RCC 7860 (cell line): ENCODE data around the gene KRTAP12-3.
"Not testable (repeated sequence)": the region's sequence is repeated elsewhere in the genome, so short reads cannot be mapped to it uniquely, and the experiment has no call there.

ENCODE experiments used
- DNase-seq: peaks from one replicate; pipeline ENCODE4 v3.0.0-alpha.2; 2015; ENCODE audit warnings: low spot score
- FAIRE-seq: peaks from 2 replicates; lab custom pipeline; 2012; peaks lifted over from hg19 to GRCh38; lab: Jason Lieb, UNC

The KRTAP12-3 gene, protein sequence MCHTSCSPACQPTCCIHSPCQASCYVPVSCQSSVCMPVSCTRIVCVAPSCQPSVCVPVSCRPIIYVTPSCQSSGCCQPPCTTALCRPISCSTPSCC

DNA sequence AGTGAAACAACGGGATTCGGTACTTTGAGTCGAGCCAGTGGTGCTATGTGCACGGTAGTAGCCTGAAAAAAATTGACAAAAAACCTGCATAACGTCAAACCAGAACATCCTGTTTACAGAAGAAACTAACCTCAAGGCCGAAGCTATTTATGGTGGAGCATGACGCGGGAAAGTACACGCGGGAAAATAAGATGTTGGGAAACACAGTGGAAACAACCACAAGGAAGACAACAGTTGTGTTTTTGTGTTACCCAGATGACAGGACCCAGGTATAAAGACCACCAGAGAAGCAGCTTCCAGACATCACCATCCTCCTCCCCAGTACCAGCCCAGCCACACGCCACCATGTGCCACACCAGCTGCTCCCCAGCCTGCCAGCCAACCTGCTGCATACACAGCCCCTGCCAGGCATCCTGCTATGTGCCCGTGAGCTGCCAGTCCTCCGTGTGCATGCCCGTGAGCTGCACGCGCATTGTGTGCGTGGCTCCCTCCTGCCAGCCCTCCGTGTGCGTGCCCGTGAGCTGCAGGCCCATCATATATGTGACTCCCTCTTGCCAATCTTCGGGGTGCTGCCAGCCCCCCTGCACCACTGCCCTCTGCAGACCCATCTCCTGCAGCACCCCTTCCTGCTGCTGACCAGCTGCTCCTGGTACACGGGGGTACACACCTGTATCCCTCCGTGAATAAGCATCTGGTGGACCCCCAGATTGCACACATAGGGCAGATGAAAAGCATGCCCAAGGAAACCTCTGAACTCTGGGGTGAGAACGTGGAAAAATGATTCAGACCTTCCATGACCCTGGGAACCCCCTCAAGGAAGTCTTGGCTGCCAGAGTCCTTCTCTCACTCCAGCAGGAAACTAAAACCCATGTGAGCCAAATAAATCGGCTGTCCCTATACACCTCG lies at the start of gene KRTAP12-3:
Gene KRTAP12-3 (plus strand): TSS at position 298 of the 906 bp plus-strand sequence. CDS start 48 bp downstream, at position 346.
- no peak for DNase-seq
- FAIRE-seq = no peak

DNA sequence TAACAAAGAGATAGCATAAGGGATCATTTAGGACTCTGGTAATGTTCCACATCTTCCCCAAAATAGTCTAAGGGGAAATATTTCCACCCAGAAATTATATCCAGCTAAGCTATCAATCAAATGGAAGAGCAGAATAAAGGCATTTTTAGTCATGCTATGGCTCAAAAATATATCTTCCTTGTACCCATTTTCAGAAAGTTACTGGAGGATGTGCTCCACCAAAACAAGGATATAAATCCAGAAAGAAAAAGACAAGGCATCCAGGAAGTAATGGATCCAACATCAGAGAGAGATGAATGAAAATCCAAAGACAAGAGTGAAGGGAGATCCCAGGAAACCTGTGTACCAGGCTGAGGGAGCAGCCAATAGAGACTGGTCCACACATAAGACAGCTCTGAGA lies 48.5 kb upstream of the KRTAP12-3 start:
- FAIRE-seq (no peak), DNase-seq (no peak)

DNA sequence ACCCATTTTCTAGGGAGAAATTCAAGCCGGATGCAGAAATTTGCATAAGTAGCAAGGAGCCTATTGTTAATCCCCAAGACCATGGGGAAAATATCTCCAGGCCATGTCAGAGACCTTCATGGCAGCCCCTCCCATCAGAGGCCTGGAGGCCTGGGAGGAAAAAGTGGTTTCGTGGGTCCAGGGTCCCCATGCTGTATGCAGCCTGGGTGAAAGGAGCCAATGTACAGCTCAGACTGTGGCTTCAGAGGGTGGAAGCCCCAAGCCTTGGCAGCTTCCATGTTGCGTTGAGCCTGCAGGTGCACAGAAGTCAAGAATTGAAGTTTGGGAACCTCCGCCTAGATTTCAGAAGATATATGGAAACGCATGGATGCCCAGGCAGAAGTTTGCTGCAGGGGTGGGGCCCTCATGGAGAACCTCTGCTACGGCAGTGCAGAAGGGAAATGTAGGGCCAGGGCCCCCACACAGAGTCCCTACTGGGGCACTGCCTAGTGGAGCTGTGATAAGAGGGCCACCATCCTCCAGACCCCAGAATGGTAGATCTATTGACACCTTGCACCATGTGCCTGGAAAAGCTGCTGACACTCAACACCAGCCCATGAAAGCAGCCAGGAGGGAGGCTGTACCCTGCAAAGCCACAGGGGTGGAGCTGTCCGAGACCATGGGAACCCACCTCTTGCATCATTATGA lies 47.4 kb upstream of the KRTAP12-3 start:
- not testable (repeated sequence) for FAIRE-seq, DNase-seq

DNA sequence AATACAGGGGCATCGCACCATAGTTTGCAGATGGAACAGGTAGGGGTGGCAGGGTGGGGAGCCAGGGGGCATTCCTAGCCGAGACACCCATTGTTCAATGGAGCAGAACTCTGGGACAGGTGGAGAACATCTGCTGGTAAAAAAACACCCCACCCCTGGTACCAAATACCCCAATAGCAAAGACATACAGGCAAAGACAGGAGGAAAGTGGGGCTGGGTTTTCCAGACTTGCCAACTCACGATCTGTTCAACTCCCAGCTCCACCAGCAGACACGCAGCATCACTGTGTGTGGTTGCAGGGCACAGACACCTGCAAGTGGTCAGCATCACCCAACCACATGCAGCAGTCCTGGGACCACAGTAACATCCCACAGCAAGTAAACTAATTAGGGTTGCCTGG lies 46.2 kb upstream of the KRTAP12-3 start:
- FAIRE-seq (no peak), DNase-seq (no peak)

DNA sequence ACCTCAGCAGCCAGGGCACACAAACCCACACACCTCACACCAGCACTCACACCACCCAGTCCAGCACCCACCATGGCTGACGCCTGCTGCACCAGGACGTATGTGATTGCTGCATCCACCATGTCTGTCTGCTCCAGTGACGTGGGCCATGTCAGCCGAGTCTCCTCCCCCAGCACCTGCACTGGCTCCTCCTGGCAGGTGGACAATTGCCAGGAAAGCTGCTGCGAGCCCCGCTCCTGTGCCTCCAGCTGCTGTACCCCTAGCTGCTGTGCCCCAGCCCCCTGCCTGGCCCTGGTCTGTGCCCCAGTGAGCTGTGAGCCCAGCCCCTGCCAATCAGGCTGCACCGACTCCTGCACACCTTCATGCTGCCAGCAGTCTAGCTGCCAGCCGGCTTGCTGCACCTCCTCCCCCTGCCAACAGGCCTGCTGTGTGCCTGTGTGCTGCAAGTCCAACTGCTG lies 45.7 kb upstream of the KRTAP12-3 start, which contains the start of gene KRTAP10-8:
Gene KRTAP10-8 (plus strand): TSS at position 51 of the 458 bp plus-strand sequence. CDS start 22 bp downstream, at position 73.
- no peak for FAIRE-seq
- no peak for DNase-seq

DNA sequence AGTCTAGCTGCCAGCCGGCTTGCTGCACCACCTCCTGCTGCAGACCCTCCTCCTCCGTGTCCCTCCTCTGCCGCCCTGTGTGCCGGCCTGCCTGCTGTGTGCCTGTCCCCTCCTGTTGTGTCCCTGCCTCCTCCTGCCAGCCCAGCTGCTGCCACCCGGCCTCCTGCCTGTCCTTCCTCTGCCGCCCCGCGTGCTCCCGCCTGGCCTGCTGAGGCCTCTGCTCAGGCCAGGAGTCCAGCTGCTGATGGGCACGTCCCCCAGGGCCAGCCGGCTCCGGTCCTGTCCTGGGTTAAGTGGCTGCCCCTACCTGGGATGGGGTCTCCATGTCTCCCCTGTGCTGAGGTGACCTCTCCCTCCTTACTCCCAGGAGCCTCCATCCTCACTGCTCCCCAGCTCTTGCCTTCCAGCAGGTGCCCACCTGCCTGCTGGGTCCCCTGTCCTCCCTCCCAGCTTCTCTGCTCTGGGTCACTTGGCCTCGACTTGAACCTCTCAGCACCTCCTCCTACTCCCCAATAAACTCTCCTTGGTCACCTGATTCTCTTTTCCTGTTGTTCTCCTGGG lies 45.0 kb upstream of the KRTAP12-3 start:
- FAIRE-seq = no peak
- DNase-seq = no peak

DNA sequence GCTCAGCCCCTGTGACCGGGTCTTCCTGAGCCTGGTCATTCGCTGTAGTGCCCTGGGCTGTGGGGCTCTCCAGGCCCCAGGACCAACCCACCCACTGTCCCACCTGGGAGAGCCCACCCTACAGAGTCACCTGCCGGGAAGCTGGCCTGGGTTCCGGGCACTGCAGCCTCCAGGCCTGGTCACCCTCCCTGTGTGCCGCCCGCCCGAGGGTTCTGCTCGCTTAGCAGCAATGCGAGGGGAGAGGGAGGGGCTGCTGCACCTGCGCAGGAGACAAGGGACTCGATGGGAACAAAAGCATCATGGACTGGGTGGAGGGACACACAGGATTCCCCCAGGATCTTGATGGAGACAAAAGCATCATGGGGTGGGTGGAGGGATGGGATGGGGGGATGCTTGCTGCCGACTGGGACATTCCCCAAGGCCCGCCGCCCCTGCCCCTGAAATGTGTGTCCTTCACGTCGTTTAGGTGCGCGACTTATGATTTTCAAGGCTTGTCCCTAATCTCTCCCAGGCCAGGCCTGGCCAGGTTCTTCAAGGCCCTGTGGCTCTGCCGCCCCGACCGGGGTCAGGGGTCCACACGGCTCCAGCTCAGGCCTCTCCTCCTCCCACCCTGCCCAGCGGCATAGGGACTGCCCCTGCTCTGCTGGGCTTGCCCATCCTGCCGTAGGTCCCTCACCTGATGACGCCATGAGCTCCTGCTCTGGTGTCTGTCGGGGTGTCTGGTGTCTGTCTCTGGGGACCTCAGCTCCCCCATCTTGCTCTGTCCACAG lies 44.2 kb upstream of the KRTAP12-3 start:
- FAIRE-seq (no peak), DNase-seq (no peak)

DNA sequence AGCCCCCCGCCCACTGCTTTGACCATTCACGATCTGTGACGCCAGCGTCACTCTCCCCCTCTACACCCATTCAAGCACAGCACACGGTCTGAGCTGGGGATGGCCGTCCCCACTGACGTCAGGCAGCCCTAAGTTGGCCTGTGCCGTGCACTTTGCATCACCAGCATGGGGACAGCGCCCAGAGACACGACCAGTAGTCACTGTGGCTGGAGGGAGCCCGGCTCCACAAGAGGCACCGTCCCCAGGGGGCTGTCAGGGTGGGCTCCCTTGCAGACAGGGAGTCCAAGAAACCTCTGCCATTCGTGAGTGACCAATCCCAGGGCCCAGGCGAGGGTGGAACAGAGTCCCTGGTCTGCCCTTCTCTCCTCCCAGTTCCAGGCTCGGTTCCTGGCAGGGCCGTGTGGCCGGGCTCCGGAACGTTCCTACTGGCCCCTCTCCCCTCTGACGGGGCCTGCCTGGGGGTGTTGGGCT lies 43.5 kb upstream of the KRTAP12-3 start:
- no peak for DNase-seq
- FAIRE-seq = no peak

DNA sequence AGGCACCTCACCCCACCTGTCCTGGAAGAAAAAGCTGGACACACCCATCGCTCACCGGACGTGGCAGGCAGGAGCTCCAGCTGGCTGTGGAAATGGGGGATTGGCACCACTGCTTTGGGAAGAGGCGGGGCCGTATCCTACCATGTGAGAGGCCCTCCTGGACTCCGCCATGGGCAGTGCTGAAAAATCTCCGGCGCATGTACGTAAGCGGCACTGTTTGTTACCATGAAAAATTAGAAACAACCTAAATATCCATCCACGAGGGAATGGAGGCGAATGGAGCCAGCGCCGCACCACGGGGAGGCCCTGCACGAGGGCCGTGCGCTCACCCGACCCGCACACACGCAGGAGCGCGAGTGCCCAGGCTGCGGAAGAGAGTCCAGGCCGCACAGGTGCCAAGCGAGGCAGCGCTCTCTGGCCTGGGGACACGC lies 42.8 kb upstream of the KRTAP12-3 start:
- FAIRE-seq (no peak), DNase-seq (no peak)

DNA sequence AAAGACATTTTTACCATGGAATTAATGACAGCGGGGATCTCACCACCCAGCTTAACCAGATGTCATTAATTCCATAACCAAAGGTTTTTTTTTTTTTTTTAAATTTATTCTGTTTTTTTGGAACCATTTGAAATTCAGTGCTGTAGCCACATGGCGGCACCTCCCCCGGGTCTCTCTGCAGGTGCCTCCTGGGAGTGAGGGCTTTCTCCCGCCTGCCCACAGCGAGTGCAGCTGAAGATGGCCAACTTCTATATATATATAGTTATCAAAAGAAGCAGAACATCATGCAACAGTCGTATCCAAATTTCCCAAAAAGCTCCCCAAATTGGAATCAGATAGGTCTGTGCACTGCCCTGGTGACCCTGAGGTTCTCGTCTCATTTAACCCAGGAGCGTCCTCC lies 42.3 kb upstream of the KRTAP12-3 start:
- FAIRE-seq (no peak), DNase-seq (no peak)

DNA sequence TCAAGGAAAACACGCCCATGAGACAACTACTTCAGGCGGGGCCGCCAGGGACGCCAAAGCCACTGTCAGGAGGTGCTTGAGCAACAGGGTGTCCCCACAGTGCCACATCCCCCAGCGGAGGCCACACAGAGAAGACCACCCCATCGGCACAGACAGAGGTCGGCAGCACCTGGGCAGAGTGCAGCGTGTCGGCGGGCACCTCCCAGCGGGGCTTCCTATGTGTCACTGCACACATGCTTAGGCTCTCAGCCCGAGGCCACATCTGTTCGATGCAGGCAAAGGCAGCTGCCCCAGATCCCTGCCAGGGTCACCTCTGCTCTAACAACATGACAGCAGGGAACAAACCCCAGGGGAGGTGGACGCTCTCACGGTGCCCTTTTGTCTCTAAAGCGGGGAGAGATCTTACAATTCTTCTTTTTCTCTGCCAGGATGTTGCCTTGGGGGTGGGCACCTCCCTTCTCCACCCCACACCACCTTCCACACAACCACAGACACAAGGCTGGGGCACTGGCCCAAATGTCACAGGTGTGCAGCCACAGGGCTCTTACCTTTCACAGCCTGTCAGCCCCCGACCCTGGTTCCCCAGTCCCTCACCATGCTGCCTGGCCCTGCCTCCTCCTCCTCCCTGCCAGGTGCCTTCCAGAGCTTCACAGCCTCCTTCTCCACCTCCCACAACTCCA lies 41.7 kb upstream of the KRTAP12-3 start:
- no peak for DNase-seq
- FAIRE-seq = no peak

DNA sequence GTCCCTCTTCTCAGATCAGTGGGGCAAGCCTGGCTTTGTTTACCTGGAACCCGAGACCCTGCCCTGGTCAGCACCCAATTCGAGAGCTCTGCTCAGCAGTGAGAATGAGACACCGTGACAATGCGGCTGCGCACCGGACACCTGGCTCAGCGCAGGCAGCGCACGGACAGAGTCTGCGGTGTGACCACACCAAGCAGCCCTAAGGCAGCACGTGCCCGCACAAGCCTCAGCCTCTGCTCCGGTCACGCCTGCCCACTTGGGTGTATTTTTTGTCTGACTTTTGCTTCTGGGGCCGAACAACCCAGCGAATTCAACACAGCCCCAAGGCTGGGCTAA lies 41.2 kb upstream of the KRTAP12-3 start:
- DNase-seq = no peak
- FAIRE-seq = no peak

DNA sequence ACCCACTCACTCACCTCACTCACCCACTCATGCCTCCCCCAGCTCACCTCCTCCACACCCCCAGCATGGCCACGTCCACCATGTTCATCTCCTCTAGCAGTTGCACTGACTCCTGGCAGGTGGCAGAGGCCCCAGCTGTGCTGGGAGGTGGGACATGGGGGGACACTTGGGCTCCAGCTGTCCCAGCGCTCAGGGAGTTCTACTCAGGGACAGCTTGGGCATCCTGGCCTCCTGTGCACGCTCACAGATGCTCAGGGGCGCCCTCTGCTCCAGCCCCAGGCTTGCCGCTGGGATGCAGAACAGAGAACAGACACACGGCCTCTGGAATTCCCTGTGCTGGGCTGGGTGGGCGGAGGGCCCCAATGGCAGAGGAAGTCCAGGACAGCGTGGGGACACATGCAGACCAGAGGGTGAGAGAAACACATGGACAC lies 40.6 kb upstream of the KRTAP12-3 start:
- FAIRE-seq (no peak), DNase-seq (no peak)

DNA sequence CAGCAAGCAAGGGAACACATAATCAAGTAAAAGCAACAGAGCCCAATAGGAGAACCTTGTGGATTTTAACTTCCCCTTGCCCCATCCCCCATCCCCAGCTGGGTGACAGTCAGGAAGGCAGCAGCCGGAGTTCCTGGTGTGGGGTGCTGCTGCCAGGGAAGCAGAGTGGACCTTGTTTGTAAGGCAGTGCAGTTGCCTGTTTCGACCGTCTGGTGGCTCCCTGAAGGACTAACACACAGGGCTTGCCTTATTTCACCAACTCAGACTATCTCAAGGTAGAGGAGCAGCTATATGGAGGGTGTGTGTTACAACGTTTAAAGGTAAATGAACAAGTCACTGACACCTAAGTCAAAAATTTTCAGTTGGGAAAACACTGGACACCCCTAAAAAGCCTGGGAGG lies 39.2 kb upstream of the KRTAP12-3 start:
- no peak for FAIRE-seq
- DNase-seq = no peak

DNA sequence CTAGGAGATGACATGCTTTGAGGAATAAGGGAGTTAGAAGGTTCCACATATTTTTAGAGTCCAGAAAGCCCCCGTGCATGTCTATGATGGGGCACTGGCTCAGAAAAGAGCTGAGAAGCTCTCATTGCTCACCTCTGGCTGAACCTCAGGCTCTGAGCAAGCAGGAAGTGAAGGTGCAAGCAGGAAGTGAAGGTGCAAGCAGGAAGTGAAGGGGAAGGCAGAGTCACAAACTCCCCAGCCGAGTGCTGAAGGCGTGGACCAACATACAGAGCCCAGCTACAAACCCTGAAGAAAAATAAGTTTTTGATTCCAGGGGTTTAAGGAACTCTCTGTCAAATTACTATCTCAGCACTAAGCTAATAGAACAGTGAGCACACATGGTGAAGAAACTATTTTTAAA lies 38.8 kb upstream of the KRTAP12-3 start:
- FAIRE-seq (no peak), DNase-seq (no peak)

DNA sequence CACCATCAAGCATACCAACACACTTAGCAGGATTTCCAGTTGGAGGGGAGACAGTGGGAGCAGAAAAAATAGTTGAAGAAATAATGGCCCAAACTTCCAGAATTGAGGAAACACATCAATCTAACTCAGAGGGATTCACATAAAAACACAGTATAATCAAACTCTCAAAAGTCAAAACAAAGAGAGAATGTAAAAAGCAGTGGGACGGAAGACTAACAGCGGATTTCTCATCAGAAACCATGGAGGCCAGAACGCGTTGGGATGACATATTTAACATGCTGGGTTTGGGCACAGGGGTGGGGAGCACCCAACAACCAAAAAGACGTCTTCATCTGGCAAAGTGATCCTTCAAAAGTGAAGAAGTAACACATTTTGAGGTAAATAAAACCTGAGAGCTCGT lies 37.8 kb upstream of the KRTAP12-3 start:
- no peak for DNase-seq
- no peak for FAIRE-seq

DNA sequence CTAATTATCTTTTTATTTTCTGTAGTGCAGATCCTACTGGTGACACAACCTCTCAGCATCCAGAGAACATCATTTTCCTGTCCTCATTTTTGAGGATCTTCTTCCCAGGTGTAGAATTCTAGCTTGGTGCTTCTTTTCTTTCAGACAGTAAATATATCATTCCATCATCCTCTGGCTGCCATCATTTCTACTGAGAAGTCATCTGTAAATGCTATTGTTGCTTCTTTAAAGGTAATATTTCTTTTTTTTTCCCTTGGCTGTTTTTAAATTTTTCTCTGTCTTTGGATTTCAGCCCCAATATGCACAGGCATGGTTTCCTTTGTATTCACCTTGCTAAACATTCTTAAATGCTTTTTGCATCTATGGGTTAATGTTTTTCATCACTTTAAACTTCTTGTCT lies 34.2 kb upstream of the KRTAP12-3 start:
- FAIRE-seq = no peak

DNA sequence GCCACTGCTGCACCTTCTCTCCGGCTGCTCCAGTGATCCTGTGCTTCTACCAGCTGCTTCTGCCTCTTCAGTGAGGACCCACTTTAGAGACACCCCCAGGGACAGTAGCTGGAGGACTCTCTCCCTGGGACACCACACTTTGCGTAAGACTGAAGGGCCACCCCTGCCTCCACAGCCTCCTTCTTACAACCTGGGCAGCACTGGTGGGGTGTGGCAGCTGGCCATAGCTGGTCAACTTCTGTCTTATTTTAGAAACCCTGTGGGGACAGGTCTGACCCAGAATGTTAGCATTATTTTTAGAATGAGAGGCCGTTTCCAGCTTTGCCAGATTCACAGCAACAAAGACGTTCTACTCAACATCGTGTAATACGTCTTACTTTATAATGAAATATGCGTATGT lies 32.0 kb upstream of the KRTAP12-3 start:
- FAIRE-seq = no peak
- DNase-seq = no peak

More for the DNA sequence above, 34.2 kb upstream of the KRTAP12-3 start:
- no peak for DNase-seq

DNA sequence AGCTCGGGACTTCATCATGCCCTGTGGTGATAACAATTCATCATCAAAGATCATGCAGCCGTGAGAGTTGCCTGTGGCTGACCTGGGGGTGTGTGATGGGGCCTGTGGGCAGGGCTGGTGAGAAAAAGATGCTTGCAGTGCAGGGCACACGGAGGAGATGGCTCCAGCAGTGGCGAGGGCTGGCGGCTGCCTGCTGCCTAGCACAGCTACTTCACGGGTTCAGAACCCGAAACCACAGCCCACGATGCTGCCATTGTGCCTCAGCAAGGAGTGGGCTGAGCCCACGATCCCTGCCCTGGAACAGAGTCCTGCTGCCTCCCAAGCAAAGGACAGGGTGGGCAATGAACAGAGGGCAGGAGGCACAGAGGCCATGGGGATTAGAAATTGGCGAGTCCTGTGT lies 31.5 kb upstream of the KRTAP12-3 start:
- DNase-seq (no peak), FAIRE-seq (no peak)

DNA sequence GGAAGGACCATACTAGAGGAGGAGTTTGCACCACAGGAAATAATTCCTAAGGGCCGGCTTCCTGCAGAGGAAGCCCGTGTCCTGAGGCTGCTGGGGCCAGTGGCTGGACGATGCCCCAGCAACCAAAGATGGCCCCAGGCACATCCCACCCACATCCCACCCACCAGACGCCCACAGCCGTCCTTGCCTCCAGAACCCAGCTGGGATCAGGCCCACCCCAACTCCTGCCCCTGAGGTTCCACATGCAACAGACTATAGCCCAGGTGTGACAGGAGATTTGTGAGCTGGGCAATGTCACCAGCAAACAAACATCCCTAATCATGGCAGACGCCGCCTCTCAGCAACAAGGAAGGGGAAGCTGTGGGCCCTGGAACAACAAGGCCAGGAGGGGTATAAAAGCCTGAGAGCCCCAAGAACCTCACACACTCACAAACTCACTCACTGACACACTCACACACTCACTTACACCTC lies 31.0 kb upstream of the KRTAP12-3 start, which contains the start of gene KRTAP10-9:
Gene KRTAP10-9 (plus strand): TSS at position 421 of the 471 bp plus-strand sequence. CDS start 79 bp downstream, outside the sequence.
- FAIRE-seq (no peak), DNase-seq (no peak)
